ENCODE results near the gene NEDD9.
A peak's percentile ranks its signal among the peaks of the same experiment; 100 is the strongest.

DNA sequence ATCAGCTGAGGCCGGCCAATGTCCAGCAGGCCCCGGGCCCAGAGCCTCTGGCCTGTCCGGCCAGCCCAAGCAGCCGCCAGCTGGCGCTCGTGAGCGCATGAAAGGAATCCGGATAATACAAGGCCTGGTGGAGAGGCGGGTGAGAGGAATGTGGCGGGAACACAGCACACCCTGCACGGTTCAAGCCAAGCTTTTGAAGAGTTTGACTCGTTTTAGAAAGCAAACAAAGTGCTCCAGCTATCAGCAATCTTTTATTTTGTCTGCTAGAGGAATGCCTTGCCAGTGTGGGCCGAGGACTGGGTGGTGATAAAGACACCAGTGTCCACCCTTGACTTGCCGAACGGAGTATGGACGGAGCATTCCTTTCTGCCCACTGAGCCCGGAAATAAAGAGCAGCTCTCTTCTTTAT lies 9.3 kb upstream of the NEDD9 start:
- TF ChIP-seq EZH2 (IDR thresholded peaks at IDR 0.05; ENCODE audit: low read length, missing control alignments) = no peak
- TF ChIP-seq, protein P1, sequence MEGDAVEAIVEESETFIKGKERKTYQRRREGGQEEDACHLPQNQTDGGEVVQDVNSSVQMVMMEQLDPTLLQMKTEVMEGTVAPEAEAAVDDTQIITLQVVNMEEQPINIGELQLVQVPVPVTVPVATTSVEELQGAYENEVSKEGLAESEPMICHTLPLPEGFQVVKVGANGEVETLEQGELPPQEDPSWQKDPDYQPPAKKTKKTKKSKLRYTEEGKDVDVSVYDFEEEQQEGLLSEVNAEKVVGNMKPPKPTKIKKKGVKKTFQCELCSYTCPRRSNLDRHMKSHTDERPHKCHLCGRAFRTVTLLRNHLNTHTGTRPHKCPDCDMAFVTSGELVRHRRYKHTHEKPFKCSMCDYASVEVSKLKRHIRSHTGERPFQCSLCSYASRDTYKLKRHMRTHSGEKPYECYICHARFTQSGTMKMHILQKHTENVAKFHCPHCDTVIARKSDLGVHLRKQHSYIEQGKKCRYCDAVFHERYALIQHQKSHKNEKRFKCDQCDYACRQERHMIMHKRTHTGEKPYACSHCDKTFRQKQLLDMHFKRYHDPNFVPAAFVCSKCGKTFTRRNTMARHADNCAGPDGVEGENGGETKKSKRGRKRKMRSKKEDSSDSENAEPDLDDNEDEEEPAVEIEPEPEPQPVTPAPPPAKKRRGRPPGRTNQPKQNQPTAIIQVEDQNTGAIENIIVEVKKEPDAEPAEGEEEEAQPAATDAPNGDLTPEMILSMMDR (conservative IDR thresholded peaks at IDR 0.05 in 1 of 2, IDR thresholded peaks at IDR 0.05 in 1 of 2; ENCODE audit: low read depth in 1 of 2, low read length in 2 of 2) = peak; percentile 84 to 93

Measured in fibroblast of lung (primary cell).